Cortex of kidney (tissue), 1 donor: ENCODE data around the gene PCDH1.

Experiments used
- DNase-seq: peaks from one replicate; lab custom pipeline; 2025; lab: John Stamatoyannopoulos, UW

PCDH1 gene

GRCh38 chr5:141873933-141874261, 4.3 kb downstream of the PCDH1 start:
- DNase-seq, result no peak

- no peak for DNase-seq
These were observed 5.5 kb downstream of the PCDH1 start for GRCh38 chr5:141872496-141873356.

GRCh38 chr5:141871870-141872269, 6.3 kb downstream of the PCDH1 start:
- no peak for DNase-seq

DNA sequence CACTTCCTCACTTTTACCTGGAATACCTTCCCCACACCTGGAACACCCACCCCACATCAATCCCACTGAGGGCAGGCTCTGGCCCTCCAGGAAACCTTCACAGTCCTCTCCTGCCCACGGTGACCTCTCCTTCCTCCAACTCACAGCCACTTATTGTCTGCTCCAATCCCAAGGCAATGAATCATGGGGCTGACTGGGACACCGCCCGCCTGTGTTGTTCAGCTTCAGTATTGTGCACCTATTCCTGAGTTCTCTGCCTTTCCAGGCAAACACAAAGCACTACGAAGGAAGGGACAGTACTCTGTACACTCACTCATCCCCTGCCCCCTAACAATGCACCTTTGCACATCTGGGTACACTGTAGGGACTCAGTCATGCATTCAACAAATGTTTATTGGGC, 7.3 kb downstream of the PCDH1 start:
- DNase-seq, result no peak

- no peak for DNase-seq
These were observed 8.0 kb downstream of the PCDH1 start for GRCh38 chr5:141870228-141870627.

- no peak for DNase-seq
These were observed 8.7 kb downstream of the PCDH1 start for GRCh38 chr5:141869514-141869913.

GRCh38 chr5:141869040-141869439, 9.2 kb downstream of the PCDH1 start:
- DNase-seq, result no peak

DNA sequence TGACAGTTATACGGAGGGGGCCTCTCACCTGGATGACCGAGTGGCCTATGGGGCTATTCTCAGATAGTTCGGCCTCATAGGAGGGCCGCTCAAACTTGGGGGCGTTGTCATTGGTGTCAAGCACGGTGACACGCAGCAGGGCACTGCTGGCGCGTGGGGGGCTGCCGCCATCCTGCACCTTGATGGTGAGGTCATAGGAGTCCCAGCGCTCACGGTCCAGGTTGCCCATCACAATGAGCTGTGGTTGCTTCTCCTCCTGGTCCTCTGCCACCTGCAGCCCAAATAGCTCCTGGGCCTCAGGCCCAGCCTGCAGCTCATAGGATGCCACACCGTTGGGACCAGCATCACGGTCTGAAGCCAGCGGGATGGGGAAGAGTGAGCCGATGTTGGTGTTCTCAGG, 9.7 kb downstream of the PCDH1 start:
- DNase-seq, result no peak

GRCh38 chr5:141867651-141868050, 10.6 kb downstream of the PCDH1 start:
- DNase-seq, result no peak

GRCh38 chr5:141867139-141867538, 11.1 kb downstream of the PCDH1 start:
- DNase-seq, result no peak

- no peak for DNase-seq
These were observed 12.1 kb downstream of the PCDH1 start for GRCh38 chr5:141866096-141866495.

GRCh38 chr5:141865406-141865805, 12.8 kb downstream of the PCDH1 start:
- no peak for DNase-seq

GRCh38 chr5:141864371-141865370, 13.5 kb downstream of the PCDH1 start:
- no peak for DNase-seq

DNA sequence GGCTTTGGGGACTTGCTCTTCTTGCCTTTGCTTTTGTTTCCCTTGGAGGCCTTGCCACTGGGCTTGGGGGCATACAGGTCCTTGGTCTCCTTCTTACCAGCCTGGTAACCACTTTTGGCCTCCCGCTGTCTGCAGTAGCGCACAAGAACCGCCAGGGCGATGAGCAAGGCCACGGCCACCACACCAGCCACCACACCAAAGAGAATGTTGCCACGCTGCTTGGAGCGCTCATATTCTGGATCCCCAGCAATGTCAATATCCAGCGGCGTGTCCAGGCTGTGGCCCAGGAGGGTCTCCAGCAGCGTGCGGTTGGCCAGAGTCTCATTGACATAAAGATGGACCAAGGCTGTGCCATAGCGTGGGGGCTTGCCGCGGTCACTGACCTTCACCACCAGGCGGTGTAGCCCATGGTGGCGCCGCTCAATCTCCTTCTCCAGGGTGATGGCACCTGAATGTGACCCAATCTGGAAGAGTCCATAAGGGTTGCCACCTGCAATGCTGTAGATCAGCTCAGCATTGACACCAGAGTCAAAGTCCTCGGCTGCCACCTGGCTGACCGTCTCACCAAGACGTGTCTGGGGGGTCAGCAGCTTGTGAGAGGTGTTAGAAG, 14.5 kb downstream of the PCDH1 start:
- no peak for DNase-seq

- no peak for DNase-seq
These were observed 15.2 kb downstream of the PCDH1 start for GRCh38 chr5:141862936-141863543.

DNA sequence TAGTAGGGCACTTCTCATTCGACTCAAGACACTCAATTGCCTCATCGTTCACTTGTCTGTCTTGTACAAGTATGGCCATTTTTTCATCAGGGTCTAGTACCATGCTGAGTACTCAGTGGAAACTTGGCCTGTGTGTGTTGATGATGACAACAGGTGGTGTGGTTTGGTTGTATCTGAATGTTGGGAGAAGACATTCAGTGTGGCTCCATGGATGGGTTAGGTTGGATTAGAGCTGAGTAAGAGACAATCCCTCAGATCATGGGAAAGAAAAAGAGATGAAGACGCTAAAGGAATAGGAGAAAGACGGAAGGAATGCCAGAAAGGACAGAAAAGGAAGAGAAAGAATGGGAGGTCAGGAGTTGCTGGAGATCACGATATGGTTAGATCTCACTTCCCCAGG, 17.0 kb downstream of the PCDH1 start:
- DNase-seq, result no peak

DNA sequence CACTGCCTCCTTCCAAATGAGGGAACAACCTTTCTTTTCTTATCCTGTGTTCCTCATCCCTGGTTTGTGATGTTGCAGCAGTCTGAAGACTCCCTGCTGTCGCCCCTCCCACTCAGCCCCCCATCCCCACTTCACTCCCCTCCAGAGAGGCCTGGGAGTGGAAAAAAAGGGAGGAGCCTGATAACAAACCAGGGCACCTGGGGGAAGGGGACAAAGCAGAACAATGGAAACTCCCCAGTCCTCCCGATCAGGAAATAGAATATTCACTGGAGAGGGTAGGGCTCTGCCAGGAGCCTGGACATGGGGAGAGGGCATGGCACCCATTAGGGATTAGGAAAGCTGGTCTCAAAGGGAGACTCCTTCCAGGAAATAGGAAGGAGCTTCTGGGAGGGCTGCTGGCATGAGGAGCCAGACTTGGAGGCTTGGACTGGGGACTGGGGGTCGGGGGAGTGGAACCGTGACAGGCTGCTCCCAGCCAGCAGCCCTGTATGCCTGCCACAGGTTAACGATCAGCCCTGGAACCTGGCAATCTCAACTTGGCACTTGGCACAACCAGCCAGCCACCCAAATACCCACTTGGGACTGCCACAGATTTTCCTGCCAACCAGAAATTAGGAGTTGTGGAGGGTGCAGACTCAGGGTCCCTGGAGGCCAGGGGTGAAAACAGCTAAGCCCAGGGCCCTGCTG, 20.0 kb downstream of the PCDH1 start:
- DNase-seq, result no peak

DNA sequence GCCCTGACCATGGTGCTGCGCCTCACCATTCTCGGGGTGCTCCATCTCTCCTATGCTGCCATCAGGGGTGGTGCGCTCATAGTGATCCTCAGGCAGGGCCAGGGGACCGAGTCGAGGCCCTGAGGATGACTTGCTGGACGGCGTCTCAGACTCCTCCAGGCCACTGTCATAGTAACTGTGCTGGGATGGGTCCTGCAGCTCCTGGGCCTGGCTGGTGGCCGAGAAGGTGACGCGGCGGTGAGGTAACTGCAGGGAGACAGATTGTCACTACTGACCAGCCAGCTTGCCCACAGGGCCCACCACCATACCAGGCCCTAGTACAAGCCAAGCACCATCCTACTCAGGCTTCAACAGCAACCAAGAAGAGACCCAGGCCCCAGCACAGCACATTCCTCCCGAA, 21.0 kb downstream of the PCDH1 start:
- no peak for DNase-seq

GRCh38 chr5:141856037-141856790, 22.0 kb downstream of the PCDH1 start:
- DNase-seq, result no peak

DNA sequence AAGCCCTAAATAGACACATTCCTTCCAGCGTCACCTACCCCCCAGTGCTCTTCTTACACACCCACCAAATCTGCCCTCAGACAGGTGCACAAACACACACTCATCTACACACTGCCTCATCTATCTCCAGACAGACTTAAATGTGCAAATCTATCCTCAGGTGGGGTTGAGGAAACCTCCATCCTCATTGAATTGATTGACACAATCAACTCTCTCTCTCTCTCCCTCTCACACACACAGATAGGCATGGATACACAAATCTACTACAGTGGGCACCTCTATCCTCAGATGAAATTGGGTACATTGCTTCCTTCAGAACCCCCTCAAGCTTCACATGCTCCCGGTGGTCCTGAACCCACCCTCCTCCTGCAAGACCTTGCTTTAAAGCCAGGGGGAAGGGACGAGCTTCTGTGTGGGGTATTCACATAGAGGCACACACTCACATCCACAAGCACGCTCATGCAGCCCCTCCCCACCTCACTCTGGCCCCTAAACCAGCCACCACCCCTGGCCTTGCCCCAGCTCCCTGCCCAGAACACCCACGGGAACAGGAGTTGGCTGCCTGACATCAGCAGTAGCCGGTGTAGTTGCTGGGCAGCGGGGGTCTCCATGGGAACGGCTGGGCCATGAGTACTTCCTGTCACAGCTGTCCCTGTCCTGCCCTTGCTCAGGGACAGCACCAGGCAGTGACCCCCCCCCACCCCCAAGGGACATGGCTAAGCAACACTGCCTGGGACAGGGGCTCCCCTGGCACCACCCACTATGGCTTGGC, 22.8 kb downstream of the PCDH1 start:
- no peak for DNase-seq
